ENCODE results near the gene CLCN6.

CLCN6 gene

GRCh38 chr1:11805422-11806306, at the start of gene CLCN6, which contains the start of gene MTHFR:
CLCN6 (plus strand) TSS chr1:11806191; CDS start chr1:11806263, 72 bp downstream.
MTHFR (minus strand) TSS chr1:11805964; CDS start chr1:11803116, 2,848 bp downstream.
- DNase-seq (ENCODE audit: low spot score), result peak; percentile 98

GRCh38 chr1:11757047-11757446, 48.9 kb upstream of the CLCN6 start:
- no peak for DNase-seq (ENCODE audit: low spot score)

- no peak for DNase-seq (ENCODE audit: low spot score)
Observed at GRCh38 chr1:11759791-11760190, 46.2 kb upstream of the CLCN6 start.

GRCh38 chr1:11761285-11761684, 44.7 kb upstream of the CLCN6 start:
- no peak for DNase-seq (ENCODE audit: low spot score)

- no peak for DNase-seq (ENCODE audit: low spot score)
Observed at GRCh38 chr1:11761988-11762406, 44.0 kb upstream of the CLCN6 start, which contains the start of gene C1orf167. C1orf167 (plus strand) TSS chr1:11762193; CDS start chr1:11764401, 2,208 bp downstream.

- DNase-seq (ENCODE audit: low spot score), result no peak
Observed at GRCh38 chr1:11764115-11764514, 41.9 kb upstream of the CLCN6 start.

DNA sequence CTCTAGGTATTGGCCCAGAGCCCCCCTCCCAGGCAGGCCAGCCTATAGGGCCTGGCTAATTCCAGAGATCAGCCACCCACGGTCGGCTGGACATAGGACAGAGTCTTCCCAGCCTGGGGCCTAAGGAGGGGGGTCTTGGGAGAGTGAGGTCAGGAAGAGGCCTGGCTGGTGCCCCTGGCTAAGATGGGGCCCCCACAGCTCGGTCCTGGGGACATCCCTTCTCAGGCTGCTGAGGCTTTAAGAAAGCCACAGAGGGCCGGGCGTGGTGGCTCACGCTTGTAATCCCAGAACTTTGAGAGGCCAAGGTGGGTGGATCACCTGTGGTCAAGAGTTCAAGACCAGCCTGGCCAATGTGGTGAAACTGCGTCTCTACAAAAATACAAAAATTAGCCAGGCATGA, 41.5 kb upstream of the CLCN6 start:
- DNase-seq (ENCODE audit: low spot score), result no peak

DNA sequence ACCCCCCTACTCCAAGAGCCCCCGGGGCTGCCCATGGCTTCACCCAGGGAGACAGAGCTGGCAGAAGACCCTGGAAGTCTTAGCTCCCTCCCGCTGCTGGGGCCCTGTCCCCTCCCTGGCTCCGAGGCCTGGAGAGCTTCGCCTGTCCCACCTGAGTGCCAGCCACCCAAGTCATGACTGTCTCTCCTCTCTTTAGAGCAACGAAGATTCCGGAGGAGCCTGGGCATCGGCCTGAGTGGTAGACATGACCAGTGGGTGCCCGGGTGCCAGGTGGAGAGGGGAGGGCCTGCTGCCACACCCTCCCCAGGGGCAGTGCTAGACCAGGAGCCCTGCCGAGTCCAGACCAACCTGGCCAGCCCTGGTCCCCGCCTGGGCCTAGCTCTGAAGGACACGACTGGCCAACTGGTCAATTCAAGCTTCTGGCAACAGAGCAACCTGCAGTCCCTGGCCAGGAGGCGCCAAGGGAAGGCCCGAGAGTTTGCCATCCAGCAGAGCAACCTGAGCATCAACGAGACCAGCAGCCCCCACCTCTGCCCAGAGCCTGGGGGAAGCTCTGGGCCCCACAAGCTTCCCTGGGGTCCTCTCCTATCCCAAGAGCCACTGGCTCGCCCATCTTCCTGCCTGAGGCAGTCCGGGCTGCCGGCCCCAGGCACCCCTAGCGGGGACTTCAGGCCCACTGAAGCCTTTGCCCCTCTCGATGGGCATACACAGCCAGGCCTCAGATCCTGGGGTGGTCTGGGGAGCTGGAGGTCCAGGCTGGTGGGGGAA, 40.1 kb upstream of the CLCN6 start:
- DNase-seq (ENCODE audit: low spot score), result no peak

DNA sequence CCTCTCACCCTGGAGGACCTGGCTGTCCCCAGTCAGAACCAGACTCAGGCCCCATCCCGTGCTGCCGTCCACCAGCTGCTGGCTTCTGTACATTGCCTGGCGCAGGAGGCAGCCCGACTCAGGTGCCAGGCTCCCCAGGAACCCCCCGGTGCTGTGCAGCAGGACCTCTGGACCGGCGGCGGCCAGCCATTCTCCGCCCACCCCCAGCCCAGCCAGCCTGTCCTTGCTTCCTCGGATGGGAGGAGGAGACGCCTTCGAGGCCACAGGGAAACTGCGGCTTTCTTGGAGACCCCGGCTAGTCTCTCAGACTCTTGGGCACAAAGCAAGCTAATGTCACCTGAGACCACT, 39.6 kb upstream of the CLCN6 start:
- DNase-seq (ENCODE audit: low spot score), result no peak

- no peak for DNase-seq (ENCODE audit: low spot score)
Observed at GRCh38 chr1:11767922-11768704, 37.9 kb upstream of the CLCN6 start.

- no peak for DNase-seq (ENCODE audit: low spot score)
Observed at GRCh38 chr1:11768821-11769220, 37.2 kb upstream of the CLCN6 start.

- DNase-seq (ENCODE audit: low spot score), result no peak
Observed at GRCh38 chr1:11769274-11769673, 36.7 kb upstream of the CLCN6 start.

DNA sequence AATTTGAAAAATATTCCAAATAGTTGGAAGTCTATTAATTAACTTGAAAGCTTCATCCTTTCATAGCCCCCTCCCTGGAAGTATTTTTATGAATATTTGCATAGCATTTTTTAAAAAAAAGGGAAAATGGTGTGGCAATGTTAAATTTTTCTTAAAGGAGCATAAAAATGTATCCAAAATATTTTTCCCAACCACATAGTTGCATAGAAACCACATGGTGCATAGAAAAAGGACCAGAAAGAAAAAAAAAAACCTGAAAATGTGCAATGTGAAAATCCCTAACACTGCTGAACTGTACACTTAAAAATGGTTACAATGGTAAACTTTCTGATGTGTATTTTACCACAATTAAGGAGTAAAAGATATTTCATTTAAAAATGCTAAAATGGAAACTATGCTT, 36.0 kb upstream of the CLCN6 start:
- DNase-seq (ENCODE audit: low spot score), result no peak

GRCh38 chr1:11771481-11772043, 34.4 kb upstream of the CLCN6 start:
- no peak for DNase-seq (ENCODE audit: low spot score)

DNA sequence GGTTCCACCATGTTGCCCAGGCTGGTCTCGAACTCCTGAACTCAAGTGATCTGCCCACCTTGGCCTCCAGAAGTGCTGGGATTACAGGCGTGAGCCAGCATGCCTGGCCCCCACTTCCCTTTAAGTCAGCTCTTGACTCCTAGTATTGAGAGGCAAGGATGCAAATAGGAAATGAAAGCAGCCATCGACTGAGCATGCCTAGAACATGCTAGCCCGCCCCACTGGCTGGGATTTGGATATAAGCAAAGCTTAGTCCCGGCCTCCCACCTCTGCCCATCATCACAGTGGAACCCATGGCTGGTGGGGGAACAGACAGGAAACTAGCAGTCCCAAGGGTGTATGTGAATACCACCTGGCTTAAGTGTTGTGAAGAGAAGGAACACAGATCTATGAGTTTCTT, 33.5 kb upstream of the CLCN6 start:
- DNase-seq (ENCODE audit: low spot score), result no peak

DNA sequence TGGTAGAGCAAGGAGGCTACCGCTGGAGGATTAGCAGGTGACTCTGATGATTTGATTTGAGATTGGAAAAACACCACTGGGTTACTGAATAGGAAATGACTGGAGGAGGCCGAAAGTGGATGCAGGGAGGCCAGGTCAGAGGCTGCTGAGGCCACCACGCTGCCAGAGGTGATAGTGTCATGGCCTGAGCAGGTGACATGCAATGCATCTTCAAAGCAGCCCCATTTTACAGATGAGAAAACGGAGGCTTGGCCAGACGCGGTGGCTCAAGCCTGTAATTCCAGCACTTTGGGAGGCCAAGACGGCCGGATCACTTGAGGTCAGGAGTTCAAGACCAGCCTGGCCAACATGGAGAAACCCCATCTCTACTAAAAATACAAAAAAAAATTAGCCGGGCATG, 31.2 kb upstream of the CLCN6 start:
- no peak for DNase-seq (ENCODE audit: low spot score)

- DNase-seq (ENCODE audit: low spot score), result no peak
Observed at GRCh38 chr1:11777658-11778322, 28.2 kb upstream of the CLCN6 start.

GRCh38 chr1:11778336-11778735, 27.7 kb upstream of the CLCN6 start:
- DNase-seq (ENCODE audit: low spot score), result no peak

- DNase-seq (ENCODE audit: low spot score), result no peak
Observed at GRCh38 chr1:11778844-11779623, 27.0 kb upstream of the CLCN6 start.

- no peak for DNase-seq (ENCODE audit: low spot score)
Observed at GRCh38 chr1:11779715-11780379, 26.1 kb upstream of the CLCN6 start.
